Neural cell (in vitro differentiated cells): ENCODE measurements around the gene LAMB4. TPM values are rescaled to one million over a fixed set of nuclear protein-coding genes. Genes with fewer than 3 reads are reported as not detected.

Experiments used
- H2AFZ ChIP-seq: fragments of 200-600, 300-800 bp; sonication (generic), shearing (Covaris generic); 2 replicates; pipeline ENCODE4 v1.6.0; 2014; ENCODE audit warnings: low read depth, mild to moderate bottlenecking, antibody characterized with exemption, low read length, moderate library complexity
- H3F3A ChIP-seq: fragments of 200-600 bp; shearing (Covaris generic); 2 replicates; pipeline ENCODE4 v1.6.1; 2016; ENCODE audit warnings: mild to moderate bottlenecking, moderate library complexity, mixed read lengths, antibody characterized with exemption, low read length; ENCODE audit not compliant: insufficient read depth, poor library complexity, severe bottlenecking
- H3K27ac ChIP-seq: fragments of 200-600, 300-800 bp; sonication (generic), shearing (Covaris generic); 2 replicates; pipeline ENCODE4 v1.5.1; 2014; ENCODE audit warnings: mild to moderate bottlenecking, low read length, moderate library complexity
- H3K27me3 ChIP-seq: fragments of 300-800, 200-600 bp; sonication (generic), shearing (Covaris generic); 2 replicates; pipeline ENCODE4 v1.6.0; 2014; ENCODE audit warnings: mild to moderate bottlenecking, low read depth, low read length, moderate library complexity; ENCODE audit not compliant: insufficient read depth
- H3K36me3 ChIP-seq: fragments of 300-800, 200-600 bp; sonication (generic), shearing (Covaris generic); 2 replicates; pipeline ENCODE4 v1.5.1; 2014; ENCODE audit warnings: mild to moderate bottlenecking, antibody characterized with exemption, low read length, moderate library complexity; ENCODE audit not compliant: insufficient read depth
- H3K4me2 ChIP-seq: fragments of 300-800, 200-600 bp; sonication (generic), shearing (Covaris generic); 2 replicates; pipeline ENCODE4 v1.6.0; 2014; ENCODE audit warnings: mild to moderate bottlenecking, low read length
- H3K4me3 ChIP-seq: fragments of 300-800, 200-600 bp; sonication (generic), shearing (Covaris generic); 2 replicates; pipeline ENCODE4 v1.5.1; 2014; ENCODE audit warnings: mild to moderate bottlenecking, low read length, moderate library complexity
- H3K79me2 ChIP-seq: fragments of 200-600 bp; shearing (Covaris generic); replicated peaks from 2 replicates; pipeline ENCODE4 v1.6.0; 2014; ENCODE audit warnings: mild to moderate bottlenecking, low read length, moderate library complexity; ENCODE audit not compliant: insufficient read depth
- H3K9ac ChIP-seq: fragments of 300-800, 200-600 bp; sonication (generic), shearing (Covaris generic); 2 replicates; pipeline ENCODE4 v1.6.1; 2016; ENCODE audit warnings: mild to moderate bottlenecking, low read length, mixed read lengths
- H3K9me2 ChIP-seq: fragments of 200-600 bp; shearing (Covaris generic); 2 replicates; pipeline ENCODE4 v1.6.1; 2016; ENCODE audit warnings: mild to moderate bottlenecking, low read length, mixed read lengths; ENCODE audit not compliant: insufficient read depth
- H3K9me3 ChIP-seq: fragments of 200-600, 300-800 bp; sonication (generic), shearing (Covaris generic); 2 replicates; pipeline ENCODE4 v1.6.1; 2016; ENCODE audit warnings: mild to moderate bottlenecking, mixed run types, low read length, moderate library complexity, mixed read lengths
- H4K20me1 ChIP-seq: fragments of 200-600 bp; shearing (Covaris generic); 2 replicates; pipeline ENCODE4 v1.6.1; 2016; ENCODE audit warnings: mild to moderate bottlenecking, mixed run types; ENCODE audit not compliant: insufficient read depth
- EP300 ChIP-seq: fragments of 450-650 bp; conservative IDR thresholded peaks from 2 replicates; pipeline ENCODE4 v1.6.1; 2014; ENCODE audit warnings: antibody characterized with exemption, mild to moderate bottlenecking, moderate library complexity; ENCODE audit not compliant: poor library complexity, severe bottlenecking
- EZH2 ChIP-seq: fragments of 200-600, 300-800 bp; shearing (Covaris generic), sonication (generic); IDR thresholded peaks from 2 replicates; pipeline ENCODE4 v1.6.1; 2014; ENCODE audit warnings: antibody characterized with exemption, low read length, borderline replicate concordance, mild to moderate bottlenecking; ENCODE audit not compliant: insufficient read depth, poor library complexity, severe bottlenecking
- MXI1 ChIP-seq: fragments of 450-650 bp; conservative IDR thresholded peaks from 2 replicates; pipeline ENCODE4 v1.6.1; 2014; ENCODE audit warnings: antibody characterized with exemption, mild to moderate bottlenecking; ENCODE audit not compliant: poor library complexity, severe bottlenecking
- POLR2AphosphoS5 ChIP-seq: IDR thresholded peaks from 2 replicates; pipeline ENCODE4 v1.6.1; 2012
- RAD21 ChIP-seq: fragments of 450-650 bp; conservative IDR thresholded peaks from 2 replicates; pipeline ENCODE4 v1.6.1; 2014; ENCODE audit warnings: antibody characterized with exemption, mild to moderate bottlenecking, moderate library complexity
- SMC3 ChIP-seq: fragments of 450-650 bp; conservative IDR thresholded peaks from 2 replicates; pipeline ENCODE4 v1.6.1; 2014; ENCODE audit warnings: antibody characterized with exemption, mild to moderate bottlenecking, moderate library complexity; ENCODE audit not compliant: poor library complexity
- TAF1 ChIP-seq: IDR thresholded peaks from 2 replicates; pipeline ENCODE4 v1.6.1; 2012; ENCODE audit warnings: low read depth
- polyA plus RNA-seq: library from polyadenylated mRNA; depleted of rRNA; stranded (reverse); fragments of >200 nt; gene quantifications from 2 replicates; pipeline ENCODE4 v1.2.3, GENCODE V29; 2014
- TF ChIP-seq, protein P1 (sequence below): IDR thresholded peaks from 2 replicates; pipeline ENCODE4 v1.6.1; 2012; ENCODE audit warnings: borderline replicate concordance
- TF ChIP-seq, protein P2 (sequence below): fragments of 450-650 bp; IDR thresholded peaks from 2 replicates; pipeline ENCODE4 v1.5.1; 2014; ENCODE audit warnings: antibody characterized with exemption, mild to moderate bottlenecking, moderate library complexity; ENCODE audit not compliant: poor library complexity, severe bottlenecking

The LAMB4 gene
- polyA plus RNA-seq, 1 donor from 2014 or later = 0.16 TPM

DNA sequence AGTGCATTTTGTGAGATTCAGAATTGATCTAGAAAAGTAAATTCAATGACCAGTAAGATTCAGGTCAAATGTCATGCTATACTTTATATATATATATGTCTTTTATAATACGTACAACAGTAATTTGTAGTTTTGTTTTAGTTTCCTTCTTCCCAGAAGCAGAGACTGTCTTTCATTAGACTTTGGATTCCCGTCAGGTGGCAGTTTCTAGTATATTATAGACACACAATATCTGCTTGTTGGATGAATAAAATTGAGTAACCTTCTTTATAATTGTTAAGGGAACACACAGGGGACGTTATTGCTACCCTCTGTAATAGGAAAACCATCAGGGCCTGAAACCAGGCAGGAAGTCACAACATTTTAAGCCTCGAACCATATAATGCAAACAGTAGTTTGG is 121.9 kb downstream of the LAMB4 start:
- H3K4me3 ChIP-seq = no peak overlapping the region
- TF ChIP-seq TAF1 = no peak
- no peak for TF ChIP-seq SMC3
- no peak for TF ChIP-seq EP300
- TF ChIP-seq POLR2AphosphoS5 = no peak
- no peak for TF ChIP-seq RAD21
- TF ChIP-seq, protein P1, sequence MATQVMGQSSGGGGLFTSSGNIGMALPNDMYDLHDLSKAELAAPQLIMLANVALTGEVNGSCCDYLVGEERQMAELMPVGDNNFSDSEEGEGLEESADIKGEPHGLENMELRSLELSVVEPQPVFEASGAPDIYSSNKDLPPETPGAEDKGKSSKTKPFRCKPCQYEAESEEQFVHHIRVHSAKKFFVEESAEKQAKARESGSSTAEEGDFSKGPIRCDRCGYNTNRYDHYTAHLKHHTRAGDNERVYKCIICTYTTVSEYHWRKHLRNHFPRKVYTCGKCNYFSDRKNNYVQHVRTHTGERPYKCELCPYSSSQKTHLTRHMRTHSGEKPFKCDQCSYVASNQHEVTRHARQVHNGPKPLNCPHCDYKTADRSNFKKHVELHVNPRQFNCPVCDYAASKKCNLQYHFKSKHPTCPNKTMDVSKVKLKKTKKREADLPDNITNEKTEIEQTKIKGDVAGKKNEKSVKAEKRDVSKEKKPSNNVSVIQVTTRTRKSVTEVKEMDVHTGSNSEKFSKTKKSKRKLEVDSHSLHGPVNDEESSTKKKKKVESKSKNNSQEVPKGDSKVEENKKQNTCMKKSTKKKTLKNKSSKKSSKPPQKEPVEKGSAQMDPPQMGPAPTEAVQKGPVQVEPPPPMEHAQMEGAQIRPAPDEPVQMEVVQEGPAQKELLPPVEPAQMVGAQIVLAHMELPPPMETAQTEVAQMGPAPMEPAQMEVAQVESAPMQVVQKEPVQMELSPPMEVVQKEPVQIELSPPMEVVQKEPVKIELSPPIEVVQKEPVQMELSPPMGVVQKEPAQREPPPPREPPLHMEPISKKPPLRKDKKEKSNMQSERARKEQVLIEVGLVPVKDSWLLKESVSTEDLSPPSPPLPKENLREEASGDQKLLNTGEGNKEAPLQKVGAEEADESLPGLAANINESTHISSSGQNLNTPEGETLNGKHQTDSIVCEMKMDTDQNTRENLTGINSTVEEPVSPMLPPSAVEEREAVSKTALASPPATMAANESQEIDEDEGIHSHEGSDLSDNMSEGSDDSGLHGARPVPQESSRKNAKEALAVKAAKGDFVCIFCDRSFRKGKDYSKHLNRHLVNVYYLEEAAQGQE = no peak
- TF ChIP-seq MXI1 = no peak
- TF ChIP-seq, protein P2, sequence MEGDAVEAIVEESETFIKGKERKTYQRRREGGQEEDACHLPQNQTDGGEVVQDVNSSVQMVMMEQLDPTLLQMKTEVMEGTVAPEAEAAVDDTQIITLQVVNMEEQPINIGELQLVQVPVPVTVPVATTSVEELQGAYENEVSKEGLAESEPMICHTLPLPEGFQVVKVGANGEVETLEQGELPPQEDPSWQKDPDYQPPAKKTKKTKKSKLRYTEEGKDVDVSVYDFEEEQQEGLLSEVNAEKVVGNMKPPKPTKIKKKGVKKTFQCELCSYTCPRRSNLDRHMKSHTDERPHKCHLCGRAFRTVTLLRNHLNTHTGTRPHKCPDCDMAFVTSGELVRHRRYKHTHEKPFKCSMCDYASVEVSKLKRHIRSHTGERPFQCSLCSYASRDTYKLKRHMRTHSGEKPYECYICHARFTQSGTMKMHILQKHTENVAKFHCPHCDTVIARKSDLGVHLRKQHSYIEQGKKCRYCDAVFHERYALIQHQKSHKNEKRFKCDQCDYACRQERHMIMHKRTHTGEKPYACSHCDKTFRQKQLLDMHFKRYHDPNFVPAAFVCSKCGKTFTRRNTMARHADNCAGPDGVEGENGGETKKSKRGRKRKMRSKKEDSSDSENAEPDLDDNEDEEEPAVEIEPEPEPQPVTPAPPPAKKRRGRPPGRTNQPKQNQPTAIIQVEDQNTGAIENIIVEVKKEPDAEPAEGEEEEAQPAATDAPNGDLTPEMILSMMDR = no peak
- TF ChIP-seq EZH2 = no peak
- H3K9me3 ChIP-seq = no peaks in the 10 kb centered on the region
- H3K27ac ChIP-seq = no peak overlapping the region
- no peaks in the 10 kb centered on the region for H3F3A ChIP-seq
- no peaks in the 10 kb centered on the region for H3K9me2 ChIP-seq
- no peaks in the 10 kb centered on the region for H3K79me2 ChIP-seq
- H2AFZ ChIP-seq = no peak overlapping the region
- H3K9ac ChIP-seq = no peak overlapping the region
- peaks cover 43% of the 10 kb centered on the region for H3K27me3 ChIP-seq
- H3K36me3 ChIP-seq = no peaks in the 10 kb centered on the region
- no peaks in the 10 kb centered on the region for H4K20me1 ChIP-seq
- no peak overlapping the region for H3K4me2 ChIP-seq

DNA sequence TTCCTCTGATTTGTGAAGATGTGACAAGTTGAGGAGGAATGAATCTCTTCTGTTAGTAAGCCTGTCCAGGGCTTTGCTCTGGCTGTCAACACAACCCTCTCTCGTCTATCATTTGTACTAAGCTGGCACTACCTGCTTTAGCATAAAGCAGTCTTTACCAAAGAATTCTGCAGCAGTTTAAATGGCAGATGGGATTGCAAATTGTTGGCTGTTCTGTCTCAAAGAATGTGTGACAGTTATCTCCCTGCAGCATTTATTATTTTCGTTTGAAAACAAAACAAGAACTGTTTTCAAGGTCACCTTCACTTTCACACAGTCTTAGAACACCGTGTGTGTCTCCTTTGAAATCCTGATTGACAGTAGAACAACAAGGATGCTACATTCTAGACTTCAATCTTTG is 122.4 kb downstream of the LAMB4 start:
- Histone ChIP-seq H3K9me2 (no peaks in the 10 kb centered on the region), H2AFZ (no peak overlapping the region), H3K27me3 (peaks cover 48% of the 10 kb centered on the region), H3K9ac (no peak overlapping the region), H3F3A (no peaks in the 10 kb centered on the region), H3K4me2 (no peak overlapping the region), H3K79me2 (no peaks in the 10 kb centered on the region), H3K4me3 (no peak overlapping the region), H4K20me1 (no peaks in the 10 kb centered on the region), H3K9me3 (no peaks in the 10 kb centered on the region), H3K36me3 (no peaks in the 10 kb centered on the region), H3K27ac (no peak overlapping the region)
- TF ChIP-seq, protein P2 = no peak
- peak; percentile 68 for TF ChIP-seq POLR2AphosphoS5
- peak; percentile 65 for TF ChIP-seq EP300
